Right cardiac atrium (tissue), 5 donors: Measurements from ENCODE around the gene PPM1L. TPM values are rescaled to one million over a fixed set of nuclear protein-coding genes. Genes with fewer than 3 reads are reported as not detected.
"Not testable (repeated sequence)": the region's sequence is repeated elsewhere in the genome, so short reads cannot be mapped to it uniquely, and the experiment has no call there.

ENCODE experiments used
- ATAC-seq, 2 donors: fragments of 200-7000 bp; cut with Tn5 transposase; one replicate each; pipeline versions ENCODE4 v1.8.0 to v1.9.1; 2020; ENCODE audit warnings: moderate library complexity in 2 of 2, mild to moderate bottlenecking in 1 of 2
- DNase-seq, 3 donors: peaks; one replicate each; pipeline ENCODE4 v3.0.0-alpha.2; 2020
- H3K27ac ChIP-seq: one replicate; pipeline ENCODE4 v1.5.1; 2013; ENCODE audit warnings: mild to moderate bottlenecking, low read length, control low read depth, moderate library complexity
- H3K27me3 ChIP-seq: one replicate; pipeline ENCODE4 v1.6.1; 2013; ENCODE audit not compliant: control insufficient read depth, insufficient read depth
- H3K4me1 ChIP-seq: one replicate; pipeline ENCODE4 v1.6.1; 2013; ENCODE audit warnings: low read length; ENCODE audit not compliant: control insufficient read depth, insufficient read depth
- H3K4me3 ChIP-seq: one replicate; pipeline ENCODE4 v1.5.1; 2013; ENCODE audit warnings: low read length, control low read depth
- H3K9me3 ChIP-seq: one replicate; pipeline ENCODE4 v1.6.1; 2013; ENCODE audit warnings: low read length; ENCODE audit not compliant: control insufficient read depth
- WGBS: extraction: QIAGEN DNeasy Blood & Tissue Kit; methylation state at CpG from one replicate; pipeline ENCODE4 v1.1.7; 2013; 5-methylcytosine and 5-hydroxymethylcytosine counted together
- intact Hi-C, 4 donors: fragments of 100-400 bp; cut with DNase I; formaldehyde crosslinking; loops; one replicate each; pipeline versions ENCODE4 v1.11.0 to v1.14.0; 2022 to 2023
- polyA plus RNA-seq: library from polyadenylated mRNA; stranded (reverse); fragments of 200-250 nt; gene quantifications from one replicate; pipeline ENCODE4 v1.2.3, GENCODE V29; 2013
- total RNA-seq, 4 donors: library from RNA; stranded (reverse); fragmentation: NEBNext Ultra II Directional; extraction: Animal tissue kit (Norgen Biotek cat#: 25700); gene quantifications; one replicate each; pipeline ENCODE4 v1.2.1, GENCODE V29; 2021
- donor health status: healthy with polysubstance abuse.
- donor health status: DM: no; HTN: yes; CAD: no.
- donor health status: DM: no; HTN: no; CAD: no.
- donor health status: DM: no; HTN: yes; CAD: no; lungs with severe emphysema.
- donor health status: DM: yes; HTN: yes; CAD: no.

PPM1L gene
- total and polyA plus RNA-seq, 5 donors = 6.1 to 31.7 (median 24.0) TPM

DNA sequence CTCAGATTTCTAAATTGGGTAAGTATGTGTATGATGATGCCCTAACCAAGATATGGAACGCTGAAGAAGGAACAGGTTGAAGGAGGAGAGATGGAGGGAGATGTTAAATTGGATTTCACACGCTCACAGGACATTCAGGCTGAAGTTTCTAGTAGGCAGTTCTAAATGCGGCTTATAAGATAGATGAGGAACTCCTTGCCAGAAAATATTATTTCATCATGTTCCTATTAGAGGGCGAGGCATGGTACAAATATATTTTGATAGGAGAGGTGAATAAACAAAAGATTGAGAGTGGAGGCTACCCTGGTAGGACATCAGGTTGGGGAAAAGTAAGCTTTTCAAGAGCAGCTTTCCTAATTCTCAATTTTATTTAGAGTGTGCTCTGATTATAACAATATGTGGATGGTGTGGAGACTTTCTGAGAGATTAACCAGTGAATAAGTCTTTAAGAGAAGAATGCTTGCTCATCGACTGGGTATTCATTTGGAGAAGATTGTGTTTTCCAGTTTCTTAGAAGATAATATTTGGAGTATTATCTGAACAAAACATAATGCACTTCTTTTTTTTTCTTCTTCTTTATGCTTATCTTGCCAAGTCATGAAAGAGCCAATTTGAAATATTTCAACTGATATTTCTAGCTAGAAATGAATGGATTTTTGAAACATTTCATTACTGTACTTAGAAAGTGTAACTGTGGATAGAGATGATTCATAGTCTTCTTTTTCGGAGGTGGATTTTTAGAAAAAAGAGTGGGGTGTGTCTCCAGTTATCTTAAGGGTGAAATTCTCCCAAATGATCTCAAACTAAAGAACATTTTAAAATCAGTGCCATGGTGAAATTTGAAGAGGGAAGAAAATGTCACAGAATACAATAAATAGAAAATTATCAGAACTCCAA lies 260.6 kb downstream of the PPM1L start:
- H3K4me3 ChIP-seq = no peak overlapping the region
- H3K27me3 ChIP-seq = no peaks in the 10 kb centered on the region
- ATAC-seq = peak in 1 of 2 donors; percentile 26
- intact Hi-C loops = no loop called here
- no peak overlapping the region for H3K27ac ChIP-seq
- H3K9me3 ChIP-seq = no peaks in the 10 kb centered on the region
- 54% methylated on average over 6 of the region's 6 CpGs for WGBS
- H3K4me1 ChIP-seq = no peaks in the 10 kb centered on the region
- no peak for DNase-seq

GRCh38 chr3:161017971-161018370 lies 261.9 kb downstream of the PPM1L start:
- no peaks in the 10 kb centered on the region for H3K4me1 ChIP-seq
- ATAC-seq (no peak), DNase-seq (no peak)
- H3K4me3 ChIP-seq = no peak overlapping the region
- WGBS = 89% methylated on average over 2 of the region's 2 CpGs
- intact Hi-C loops = no loop called here
- H3K27ac ChIP-seq = no peak overlapping the region
- no peaks in the 10 kb centered on the region for H3K27me3 ChIP-seq
- H3K9me3 ChIP-seq = no peaks in the 10 kb centered on the region

DNA sequence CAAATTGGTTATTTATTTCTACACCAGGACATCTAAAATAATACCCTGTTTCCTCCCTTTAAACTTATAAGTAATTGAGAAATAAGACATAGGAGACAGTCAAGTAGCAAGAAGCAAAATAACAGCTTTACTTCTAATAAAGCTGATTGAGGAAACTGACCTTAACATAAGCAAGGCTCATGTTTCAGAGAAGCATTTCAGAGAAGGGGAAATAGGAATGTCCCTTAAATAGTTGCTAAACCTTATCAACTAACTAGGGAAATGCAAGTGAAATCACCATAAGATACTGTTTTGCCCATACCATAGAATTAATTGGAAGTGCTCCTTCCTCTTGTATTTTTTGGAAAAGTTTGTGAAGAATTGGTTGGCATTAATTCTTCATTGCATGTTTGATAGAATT lies 264.2 kb downstream of the PPM1L start:
- no peak overlapping the region for H3K27ac ChIP-seq
- ATAC-seq = no peak

DNA sequence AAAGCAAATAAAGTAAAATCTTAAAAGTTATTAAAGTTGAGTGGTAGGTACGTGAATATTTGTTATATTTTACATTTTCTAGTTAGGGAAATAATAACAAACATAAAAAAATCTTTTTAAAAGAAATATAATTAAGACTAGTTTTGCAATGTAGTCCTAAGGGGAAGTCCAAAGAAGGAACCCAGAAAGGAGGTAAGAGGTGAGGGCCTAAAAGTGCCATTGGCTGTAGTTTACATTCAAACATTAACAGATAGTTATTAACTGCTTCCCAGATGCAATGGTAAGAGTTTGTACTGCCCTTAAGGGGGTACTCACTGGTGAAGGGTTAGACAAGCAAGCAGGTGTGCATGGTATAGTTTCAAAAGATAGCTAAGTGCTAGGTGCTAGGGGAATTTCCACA lies 269.9 kb downstream of the PPM1L start:
- WGBS = 47% methylated on average over 1 of the region's 1 CpG
- Histone ChIP-seq H3K27me3 (no peaks in the 10 kb centered on the region), H3K9me3 (no peaks in the 10 kb centered on the region), H3K4me1 (no peaks in the 10 kb centered on the region), H3K4me3 (no peak overlapping the region), H3K27ac (no peak overlapping the region)
- DNase-seq (no peak), ATAC-seq (no peak)
- intact Hi-C loops = no loop called here

More for the DNA sequence above, 264.2 kb downstream of the PPM1L start:
- Histone ChIP-seq H3K4me3 (no peak overlapping the region), H3K9me3 (no peaks in the 10 kb centered on the region), H3K4me1 (no peaks in the 10 kb centered on the region), H3K27me3 (no peaks in the 10 kb centered on the region)
- DNase-seq = no peak
- intact Hi-C loops = no loop called here

GRCh38 chr3:161026612-161027510 lies 270.8 kb downstream of the PPM1L start:
- no peak overlapping the region for H3K4me3 ChIP-seq
- no peaks in the 10 kb centered on the region for H3K9me3 ChIP-seq
- ATAC-seq = no peak
- no peak overlapping the region for H3K27ac ChIP-seq
- intact Hi-C loops = no loop called here
- no peaks in the 10 kb centered on the region for H3K27me3 ChIP-seq
- 84% methylated on average over 6 of the region's 6 CpGs for WGBS
- no peaks in the 10 kb centered on the region for H3K4me1 ChIP-seq
- no peak for DNase-seq

DNA sequence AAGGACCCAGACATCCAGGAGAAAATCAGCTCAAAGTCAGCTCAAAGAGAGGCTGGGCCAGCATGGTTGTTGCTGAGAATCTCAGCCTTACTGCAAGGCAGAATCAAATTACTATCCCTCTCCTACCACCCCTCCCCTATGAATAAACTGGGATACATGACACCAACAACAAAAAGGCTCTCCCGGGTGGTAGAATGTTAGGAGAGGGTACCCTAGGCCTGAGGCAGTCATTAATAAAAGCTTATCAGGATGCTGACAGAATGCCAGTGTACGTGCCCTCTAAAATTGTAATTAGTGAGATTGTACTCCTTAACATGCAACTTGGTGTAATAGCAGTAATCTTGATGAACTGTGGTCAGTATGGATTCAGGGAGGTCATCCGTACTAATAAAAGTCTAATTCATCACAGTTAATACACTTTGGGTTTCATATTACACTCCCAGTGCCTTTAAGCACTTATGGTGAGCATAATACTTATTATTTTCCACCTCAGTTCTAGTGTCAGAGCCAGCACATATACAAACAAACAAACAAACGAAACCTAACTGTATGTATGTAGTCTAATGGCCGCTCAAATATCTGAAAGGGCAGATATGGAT lies 272.6 kb downstream of the PPM1L start:
- ATAC-seq = no peak
- H3K4me1 ChIP-seq = no peaks in the 10 kb centered on the region
- DNase-seq = no peak
- intact Hi-C loops = no loop called here
- H3K9me3 ChIP-seq = no peaks in the 10 kb centered on the region
- no peaks in the 10 kb centered on the region for H3K27me3 ChIP-seq
- no peak overlapping the region for H3K27ac ChIP-seq
- H3K4me3 ChIP-seq = no peak overlapping the region
- 83% methylated on average over 5 of the region's 5 CpGs for WGBS

DNA sequence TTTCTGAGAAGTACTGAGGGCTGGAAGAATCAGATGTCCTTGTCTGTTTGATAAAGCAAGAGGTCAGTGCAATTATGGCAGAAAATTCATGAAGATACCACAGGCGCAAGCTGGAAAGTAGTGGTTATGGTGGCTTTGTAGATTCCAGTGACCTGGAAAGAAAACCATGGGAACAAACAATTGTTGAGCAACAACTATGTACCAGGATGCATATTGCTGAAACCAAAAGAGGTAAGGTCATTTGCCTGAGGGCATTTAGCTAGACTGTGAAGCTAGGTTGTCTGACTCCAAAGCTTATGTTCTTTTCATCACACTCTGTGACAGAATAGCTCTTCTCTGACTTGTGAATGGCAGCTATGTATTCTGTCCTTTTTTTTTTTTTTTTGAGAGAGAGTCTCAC lies 275.1 kb downstream of the PPM1L start:
- no peak for ATAC-seq
- Histone ChIP-seq H3K27ac (no peak overlapping the region), H3K4me3 (no peak overlapping the region), H3K9me3 (no peaks in the 10 kb centered on the region), H3K27me3 (no peaks in the 10 kb centered on the region), H3K4me1 (no peaks in the 10 kb centered on the region)
- intact Hi-C loops = no loop called here
- no peak for DNase-seq
- 89% methylated on average over 1 of the region's 1 CpG for WGBS

DNA sequence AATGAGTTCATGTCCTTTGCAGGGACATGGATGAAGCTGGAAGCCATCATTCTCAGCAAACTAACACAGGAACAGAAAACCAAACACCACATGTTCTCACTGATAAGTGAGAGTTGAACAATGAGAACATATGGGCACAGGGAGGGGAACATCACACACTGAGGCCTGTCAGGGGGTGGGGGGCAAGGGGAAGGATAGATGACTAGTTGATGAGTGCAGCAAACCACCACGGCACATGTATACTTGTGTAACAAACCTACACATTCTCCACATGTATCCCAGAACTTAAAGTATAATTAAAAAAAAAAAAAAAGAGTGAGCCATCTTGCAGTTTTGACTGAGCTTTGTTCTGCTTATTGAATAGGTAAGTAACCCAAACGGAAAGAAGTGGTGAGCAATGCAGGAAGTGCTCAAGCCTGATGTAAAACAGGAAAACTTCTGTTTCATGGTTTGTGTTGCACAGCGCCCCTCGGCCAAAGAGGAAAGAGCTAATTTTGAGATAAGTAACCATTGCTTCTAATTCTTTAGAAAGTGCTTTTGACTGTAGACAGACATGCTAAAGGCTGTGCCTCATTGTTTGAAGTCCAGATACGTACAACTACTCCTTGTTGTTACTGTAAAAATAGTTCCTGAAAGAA lies 279.0 kb downstream of the PPM1L start:
- DNase-seq, H3K9me3 ChIP-seq, H3K4me3 ChIP-seq, H3K4me1 ChIP-seq, H3K27ac ChIP-seq, H3K27me3 ChIP-seq, intact Hi-C loops: not testable (repeated sequence)
- WGBS = 46% methylated on average over 5 of the region's 5 CpGs
- ATAC-seq = peak; percentile 47 to 51

- H3K4me1 ChIP-seq = no peaks in the 10 kb centered on the region
- no peaks in the 10 kb centered on the region for H3K9me3 ChIP-seq
- H3K4me3 ChIP-seq = no peak overlapping the region
- H3K27ac ChIP-seq = no peak overlapping the region
- DNase-seq = no peak
- no peaks in the 10 kb centered on the region for H3K27me3 ChIP-seq
- ATAC-seq = peak; percentile 62 to 69
- WGBS = 49% methylated on average over 2 of the region's 2 CpGs
- intact Hi-C loops = no loop called here
Observed at GRCh38 chr3:161035711-161036110, 279.7 kb downstream of the PPM1L start.

GRCh38 chr3:161038725-161039124 lies 282.7 kb downstream of the PPM1L start:
- Histone ChIP-seq H3K4me3 (no peak overlapping the region), H3K4me1 (no peaks in the 10 kb centered on the region), H3K27me3 (no peaks in the 10 kb centered on the region), H3K9me3 (no peaks in the 10 kb centered on the region), H3K27ac (no peak overlapping the region)
- ATAC-seq (no peak), DNase-seq (no peak)
- intact Hi-C loops = no loop called here
- 53% methylated on average over 3 of the region's 3 CpGs for WGBS
